Fibroblast of lung (primary cell): ENCODE results near the gene ATP8A1. TPM values are rescaled to one million over a fixed set of nuclear protein-coding genes. Genes with fewer than 3 reads are reported as not detected.

Source experiments
- DNase-seq, 2 donors: peaks; one replicate each; pipeline versions ENCODE4 v3.0.0 to v3.0.0-alpha.2; 2010; ENCODE audit warnings: low read depth in 2 of 2
- H2AFZ ChIP-seq: 2 replicates; pipeline ENCODE4 v1.5.1; 2012; ENCODE audit warnings: low read length, control low read depth, inconsistent platforms
- H3K27ac ChIP-seq: 2 replicates; pipeline ENCODE4 v1.5.1; 2011; ENCODE audit warnings: low read length, control low read depth; ENCODE audit not compliant: insufficient read depth
- H3K27me3 ChIP-seq: 2 replicates; pipeline ENCODE4 v1.5.1; 2011; ENCODE audit warnings: mild to moderate bottlenecking, low read length; ENCODE audit not compliant: control insufficient read depth, insufficient read depth
- H3K36me3 ChIP-seq: 2 replicates; pipeline ENCODE4 v1.5.1; 2011; ENCODE audit warnings: low read length; ENCODE audit not compliant: control insufficient read depth, insufficient read depth
- H3K4me1 ChIP-seq: 2 replicates; pipeline ENCODE4 v1.5.1; 2011; ENCODE audit warnings: low read length; ENCODE audit not compliant: control insufficient read depth, insufficient read depth; ENCODE audit errors: extremely low read depth
- H3K4me2 ChIP-seq: 2 replicates; pipeline ENCODE4 v1.5.1; 2011; ENCODE audit warnings: low read length, control low read depth; ENCODE audit not compliant: insufficient read depth; ENCODE audit errors: extremely low read depth
- H3K4me3 ChIP-seq, 4 experiments: fragments of 200-600 bp in 1 of 4; sonication (generic) in 1 of 4; replicated peaks in 1 of 4; 2 replicates each; pipeline ENCODE4 v1.5.1; 2011 to 2016; ENCODE audit warnings: low read length in 4 of 4, low read depth in 3 of 4, mild to moderate bottlenecking in 3 of 4, control low read depth in 2 of 4, inconsistent platforms in 1 of 4, mixed read lengths in 1 of 4; ENCODE audit not compliant: insufficient read depth in 1 of 4; ENCODE audit errors: control extremely low read depth in 1 of 4
- H3K79me2 ChIP-seq: 2 replicates; pipeline ENCODE4 v1.5.1; 2012; ENCODE audit warnings: mild to moderate bottlenecking, low read length, inconsistent platforms; ENCODE audit not compliant: control insufficient read depth, insufficient read depth
- H3K9ac ChIP-seq: 2 replicates; pipeline ENCODE4 v1.5.1; 2011; ENCODE audit warnings: mild to moderate bottlenecking, low read length, control low read depth; ENCODE audit not compliant: insufficient read depth
- H3K9me3 ChIP-seq: 2 replicates; pipeline ENCODE4 v1.5.1; 2012; ENCODE audit warnings: low read depth, low read length; ENCODE audit not compliant: control insufficient read depth, insufficient read depth
- H4K20me1 ChIP-seq: 2 replicates; pipeline ENCODE4 v1.5.1; 2011; ENCODE audit warnings: low read length; ENCODE audit not compliant: control insufficient read depth, insufficient read depth; ENCODE audit errors: extremely low read depth
- EZH2 ChIP-seq: IDR thresholded peaks from 2 replicates; pipeline ENCODE4 v1.5.1; 2012; ENCODE audit warnings: low read length, control low read depth, mild to moderate bottlenecking; ENCODE audit errors: missing control alignments
- polyA plus RNA-seq, 2 donors: library from polyadenylated mRNA; depleted of rRNA in 1 of 2; stranded (reverse) in 1 of 2; unstranded in 1 of 2; fragments of >200 nt; gene quantifications; 2 replicates each; pipeline ENCODE4 v1.2.1, GENCODE V29; 2011 to 2012; ENCODE audit warnings: missing spikeins in 1 of 2
- total RNA-seq: library from RNA; depleted of rRNA; stranded (reverse); fragments of >200 nt; gene quantifications from 2 replicates; pipeline ENCODE4 v1.2.1, GENCODE V29; 2014
- TF ChIP-seq, protein P1 (sequence below), 2 donors: IDR thresholded peaks in 1 of 2; conservative IDR thresholded peaks in 1 of 2; 1 replicate in 1 of 2; 2 replicates in 1 of 2; pipeline ENCODE4 v1.5.1; 2011 to 2012; ENCODE audit warnings: low read length in 2 of 2, control low read depth in 1 of 2, inconsistent platforms in 1 of 2, low read depth in 1 of 2, mild to moderate bottlenecking in 1 of 2

ATP8A1 gene
- total and polyA plus RNA-seq, 2 donors (not counting 1 experiment from before 2014, with no cell fraction given): 0.36 to 4.8 TPM

DNA sequence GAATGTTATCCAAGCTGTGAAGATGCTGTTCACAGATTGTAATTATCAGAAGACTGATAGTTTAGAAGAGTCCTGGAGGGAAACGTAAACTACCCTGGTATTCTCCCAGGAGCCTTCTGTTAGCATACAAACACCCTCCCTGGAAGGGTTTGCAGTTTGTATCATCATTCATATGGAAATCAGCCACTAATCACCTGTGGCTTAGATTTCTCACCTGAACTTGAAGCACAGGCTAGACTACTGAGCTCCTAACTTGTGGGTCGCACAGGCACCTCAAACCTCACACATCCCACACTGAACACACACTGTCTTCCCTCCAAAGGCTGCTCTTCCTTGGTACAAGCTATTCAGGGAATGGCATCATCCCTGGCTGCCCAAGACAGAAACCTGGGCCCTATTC lies 228.9 kb downstream of the ATP8A1 start:
- no peaks in the 10 kb centered on the region for H4K20me1 ChIP-seq
- H3K9ac ChIP-seq: no peak overlapping the region
- H3K4me3 ChIP-seq: no peak overlapping the region
- H3K4me2 ChIP-seq: no peak overlapping the region
- H3K27me3 ChIP-seq: no peaks in the 10 kb centered on the region
- H3K36me3 ChIP-seq: no peaks in the 10 kb centered on the region
- no peaks in the 10 kb centered on the region for H3K9me3 ChIP-seq
- DNase-seq: no peak
- no peak overlapping the region for H3K27ac ChIP-seq
- H3K4me1 ChIP-seq: no peaks in the 10 kb centered on the region
- TF ChIP-seq EZH2: no peak
- TF ChIP-seq, protein P1, sequence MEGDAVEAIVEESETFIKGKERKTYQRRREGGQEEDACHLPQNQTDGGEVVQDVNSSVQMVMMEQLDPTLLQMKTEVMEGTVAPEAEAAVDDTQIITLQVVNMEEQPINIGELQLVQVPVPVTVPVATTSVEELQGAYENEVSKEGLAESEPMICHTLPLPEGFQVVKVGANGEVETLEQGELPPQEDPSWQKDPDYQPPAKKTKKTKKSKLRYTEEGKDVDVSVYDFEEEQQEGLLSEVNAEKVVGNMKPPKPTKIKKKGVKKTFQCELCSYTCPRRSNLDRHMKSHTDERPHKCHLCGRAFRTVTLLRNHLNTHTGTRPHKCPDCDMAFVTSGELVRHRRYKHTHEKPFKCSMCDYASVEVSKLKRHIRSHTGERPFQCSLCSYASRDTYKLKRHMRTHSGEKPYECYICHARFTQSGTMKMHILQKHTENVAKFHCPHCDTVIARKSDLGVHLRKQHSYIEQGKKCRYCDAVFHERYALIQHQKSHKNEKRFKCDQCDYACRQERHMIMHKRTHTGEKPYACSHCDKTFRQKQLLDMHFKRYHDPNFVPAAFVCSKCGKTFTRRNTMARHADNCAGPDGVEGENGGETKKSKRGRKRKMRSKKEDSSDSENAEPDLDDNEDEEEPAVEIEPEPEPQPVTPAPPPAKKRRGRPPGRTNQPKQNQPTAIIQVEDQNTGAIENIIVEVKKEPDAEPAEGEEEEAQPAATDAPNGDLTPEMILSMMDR (conservative IDR thresholded peaks at IDR 0.05 in 1 of 2, IDR thresholded peaks at IDR 0.05 in 1 of 2; ENCODE audit: low read depth in 1 of 2, low read length in 2 of 2): no peak
- H2AFZ ChIP-seq: no peak overlapping the region
- no peaks in the 10 kb centered on the region for H3K79me2 ChIP-seq

DNA sequence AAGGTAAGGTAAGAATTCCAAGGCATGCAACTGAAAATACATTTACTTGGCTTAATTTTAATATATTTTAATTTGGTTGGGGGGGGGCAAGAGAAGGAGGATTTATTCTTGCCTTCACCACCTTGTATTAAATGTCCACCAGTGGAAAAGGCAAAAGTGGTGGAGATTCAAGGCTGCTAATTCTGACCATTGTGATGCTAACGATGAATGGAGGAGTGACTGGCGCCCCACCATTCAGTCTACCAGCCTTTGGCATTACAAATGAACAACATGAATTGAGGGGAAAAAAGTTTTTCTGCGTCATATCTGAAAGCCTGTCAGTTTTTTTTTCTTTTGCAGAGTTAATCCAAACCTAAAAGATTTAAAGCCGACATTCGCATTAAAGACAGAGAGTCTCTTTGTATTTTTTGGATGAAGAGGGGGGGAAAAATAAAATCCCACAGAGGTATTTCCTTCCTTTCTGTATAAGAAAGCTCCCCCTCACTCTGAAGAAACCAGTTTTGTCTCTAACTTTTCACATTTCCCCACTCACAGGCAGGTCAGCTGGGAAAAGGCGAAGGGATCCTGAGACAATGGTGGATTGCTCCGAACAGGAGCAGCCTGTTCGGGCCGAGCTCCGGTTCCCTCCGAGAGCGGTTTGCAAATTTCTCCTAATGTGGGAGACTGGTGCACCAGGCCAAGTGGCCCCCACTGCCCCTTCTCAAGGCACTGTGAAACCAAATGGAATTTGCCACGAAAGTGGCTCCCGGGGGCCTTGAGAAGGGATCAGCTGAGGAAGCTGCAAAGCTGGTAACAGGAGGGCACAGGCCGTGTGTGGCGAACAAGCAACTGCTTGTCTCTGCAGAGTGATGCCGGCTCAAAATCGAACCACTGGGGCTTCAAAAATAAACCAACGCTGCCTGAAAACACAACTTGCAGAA lies 231.5 kb downstream of the ATP8A1 start:
- Histone ChIP-seq H3K79me2 (no peaks in the 10 kb centered on the region), H3K9ac (no peak overlapping the region), H3K4me1 (no peaks in the 10 kb centered on the region), H3K27ac (no peak overlapping the region), H3K9me3 (no peaks in the 10 kb centered on the region), H3K36me3 (no peaks in the 10 kb centered on the region), H3K4me2 (no peak overlapping the region), H3K4me3 (no peak overlapping the region), H3K27me3 (no peaks in the 10 kb centered on the region), H2AFZ (no peak overlapping the region), H4K20me1 (no peaks in the 10 kb centered on the region)
- DNase-seq: no peak
- TF ChIP-seq EZH2: no peak
- TF ChIP-seq, protein P1 (conservative IDR thresholded peaks at IDR 0.05 in 1 of 2, IDR thresholded peaks at IDR 0.05 in 1 of 2; ENCODE audit: low read depth in 1 of 2, low read length in 2 of 2): no peak

DNA sequence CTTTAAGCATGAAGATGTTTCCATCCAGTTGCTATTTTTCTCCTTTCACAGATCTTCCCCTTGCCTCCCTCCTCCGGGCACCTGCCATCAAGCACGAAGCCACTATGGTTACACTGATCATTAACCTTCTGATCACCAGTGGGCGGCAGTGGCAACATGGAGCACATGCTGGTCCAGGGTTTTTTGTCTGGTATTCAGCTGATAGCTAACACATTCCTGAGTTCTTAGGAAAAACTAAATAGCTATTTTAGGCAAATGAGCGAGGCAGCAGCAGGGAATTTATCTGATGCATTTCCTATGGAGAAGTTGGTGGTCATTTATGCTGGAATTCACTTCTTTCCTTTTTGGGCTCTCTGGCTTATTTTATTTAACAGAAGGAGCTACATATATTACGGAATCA lies 236.8 kb downstream of the ATP8A1 start:
- Histone ChIP-seq H3K27me3 (no peaks in the 10 kb centered on the region), H3K4me3 (no peak overlapping the region), H3K36me3 (no peaks in the 10 kb centered on the region), H3K9me3 (no peaks in the 10 kb centered on the region), H3K27ac (no peak overlapping the region), H4K20me1 (no peaks in the 10 kb centered on the region), H3K4me1 (no peaks in the 10 kb centered on the region), H3K79me2 (no peaks in the 10 kb centered on the region), H3K9ac (no peak overlapping the region), H2AFZ (no peak overlapping the region), H3K4me2 (no peak overlapping the region)
- TF ChIP-seq EZH2: no peak
- TF ChIP-seq, protein P1 (conservative IDR thresholded peaks at IDR 0.05 in 1 of 2, IDR thresholded peaks at IDR 0.05 in 1 of 2; ENCODE audit: low read depth in 1 of 2, low read length in 2 of 2): no peak
- peak in 1 of 2 donors; percentile 77 for DNase-seq
